DOHH2 (cell line): ENCODE results near the gene EPAS1.

Source experiments
- H3F3A ChIP-seq: fragments of 200-600 bp; sonication (generic), shearing (Covaris generic); 2 replicates; pipeline ENCODE4 v1.6.0; 2016; ENCODE audit warnings: antibody characterized with exemption, mild to moderate bottlenecking; ENCODE audit not compliant: control insufficient read depth, insufficient read depth
- H3K27ac ChIP-seq: fragments of 200-600 bp; sonication (generic); 2 replicates; pipeline ENCODE4 v1.5.1; 2014; ENCODE audit warnings: low read depth, mild to moderate bottlenecking, low read length, moderate library complexity
- H3K27me3 ChIP-seq: fragments of 200-600 bp; sonication (generic); 2 replicates; pipeline ENCODE4 v1.6.1; 2014; ENCODE audit warnings: mild to moderate bottlenecking, low read length, mixed read lengths; ENCODE audit not compliant: control insufficient read depth
- H3K36me3 ChIP-seq: fragments of 200-600 bp; sonication (generic); 2 replicates; pipeline ENCODE4 v1.6.1; 2014; ENCODE audit warnings: mild to moderate bottlenecking, low read length, moderate library complexity, mixed read lengths; ENCODE audit not compliant: control insufficient read depth
- H3K4me1 ChIP-seq: fragments of 200-600 bp; sonication (generic); 2 replicates; pipeline ENCODE4 v1.6.1; 2014; ENCODE audit warnings: mild to moderate bottlenecking, low read length, mixed read lengths; ENCODE audit not compliant: control insufficient read depth
- H3K4me2 ChIP-seq: fragments of 200-600 bp; sonication (generic); 2 replicates; pipeline ENCODE4 v1.6.0; 2014; ENCODE audit warnings: mild to moderate bottlenecking, low read length, moderate library complexity
- H3K4me3 ChIP-seq: fragments of 200-600 bp; sonication (generic); 2 replicates; pipeline ENCODE4 v1.5.1; 2014; ENCODE audit warnings: mild to moderate bottlenecking, low read length, mixed read lengths
- H3K79me2 ChIP-seq: fragments of 200-600 bp; sonication (generic); 2 replicates; pipeline ENCODE4 v1.6.1; 2014; ENCODE audit warnings: mild to moderate bottlenecking, low read length, mixed read lengths; ENCODE audit not compliant: control insufficient read depth
- H3K9me2 ChIP-seq: fragments of 200-600 bp; sonication (generic); replicated peaks from 2 replicates; pipeline ENCODE4 v1.6.1; 2014; ENCODE audit warnings: mild to moderate bottlenecking, low read length, mixed read lengths; ENCODE audit not compliant: control insufficient read depth
- H3K9me3 ChIP-seq: fragments of 200-600 bp; sonication (generic); 2 replicates; pipeline ENCODE4 v1.6.1; 2014; ENCODE audit warnings: antibody characterized with exemption, low read length, mixed read lengths; ENCODE audit not compliant: control insufficient read depth, insufficient read depth
- H4K20me1 ChIP-seq: fragments of 200-600 bp; sonication (generic); 2 replicates; pipeline ENCODE4 v1.6.0; 2014; ENCODE audit warnings: low read depth, mild to moderate bottlenecking, antibody characterized with exemption, low read length, moderate library complexity; ENCODE audit not compliant: control insufficient read depth, insufficient read depth
- CTCF ChIP-seq: fragments of 200-600 bp; sonication (generic); IDR thresholded peaks from one replicate; pipeline ENCODE4 v1.5.1; 2014; ENCODE audit warnings: antibody characterized with exemption, mild to moderate bottlenecking, low read depth, low read length; ENCODE audit not compliant: poor library complexity, severe bottlenecking
- EZH2phosphoT487 ChIP-seq: fragments of 200-600 bp; sonication (generic); IDR thresholded peaks from 2 replicates; pipeline ENCODE4 v1.6.1; 2017; ENCODE audit warnings: borderline replicate concordance, mild to moderate bottlenecking, antibody characterized with exemption, low read length, moderate library complexity, mixed read lengths

EPAS1 gene

GRCh38 chr2:46431481-46432235 is 134.5 kb downstream of the EPAS1 start:
- Histone ChIP-seq H3K4me2 (no peak overlapping the region), H3K79me2 (no peaks in the 10 kb centered on the region), H3K36me3 (no peaks in the 10 kb centered on the region), H3K4me1 (no peaks in the 10 kb centered on the region; the same call in 1 of the 2 replicates), H3K9me3 (no peaks in the 10 kb centered on the region), H3K4me3 (no peak overlapping the region), H4K20me1 (no peaks in the 10 kb centered on the region), H3K9me2 (no peaks in the 10 kb centered on the region), H3F3A (no peaks in the 10 kb centered on the region), H3K27me3 (peaks cover 19% of the 10 kb centered on the region), H3K27ac (no peak overlapping the region)
- no peak for TF ChIP-seq EZH2phosphoT487

- no peak overlapping the region for H3K4me3 ChIP-seq
- H3K9me2 ChIP-seq = no peaks in the 10 kb centered on the region
- no peaks in the 10 kb centered on the region for H3F3A ChIP-seq
- peaks cover 19% of the 10 kb centered on the region for H3K27me3 ChIP-seq
- H3K9me3 ChIP-seq = no peaks in the 10 kb centered on the region
- H3K27ac ChIP-seq = no peak overlapping the region
- no peaks in the 10 kb centered on the region for H4K20me1 ChIP-seq
- no peak overlapping the region for H3K4me2 ChIP-seq
- H3K4me1 ChIP-seq = no peaks in the 10 kb centered on the region; the same call in 1 of the 2 replicates
- TF ChIP-seq CTCF (no peak), EZH2phosphoT487 (no peak)
- no peaks in the 10 kb centered on the region for H3K79me2 ChIP-seq
- H3K36me3 ChIP-seq = no peaks in the 10 kb centered on the region
Observed at GRCh38 chr2:46434851-46435273, 137.7 kb downstream of the EPAS1 start.

- Histone ChIP-seq H3K79me2 (no peaks in the 10 kb centered on the region), H3K27ac (no peak overlapping the region)
Observed at GRCh38 chr2:46435353-46435752, 138.1 kb downstream of the EPAS1 start.

More at GRCh38 chr2:46435353-46435752, 138.1 kb downstream of the EPAS1 start:
- H3K9me3 ChIP-seq = no peaks in the 10 kb centered on the region
- no peaks in the 10 kb centered on the region for H4K20me1 ChIP-seq
- H3K4me1 ChIP-seq = no peaks in the 10 kb centered on the region; the same call in 1 of the 2 replicates
- H3K4me3 ChIP-seq = no peak overlapping the region
- H3K9me2 ChIP-seq = no peaks in the 10 kb centered on the region
- H3K36me3 ChIP-seq = no peaks in the 10 kb centered on the region
- H3F3A ChIP-seq = no peaks in the 10 kb centered on the region
- H3K27me3 ChIP-seq = peaks cover 19% of the 10 kb centered on the region
- TF ChIP-seq EZH2phosphoT487 (no peak), CTCF (no peak)
- H3K4me2 ChIP-seq = no peak overlapping the region
